Measurements from ENCODE around the gene ASPSCR1.
A peak's percentile ranks its signal among the peaks of the same experiment; 100 is the strongest.

The ASPSCR1 gene

GRCh38 chr17:82053130-82053529 lies 75.7 kb downstream of the ASPSCR1 start:
- H3K4me3 ChIP-seq (ENCODE audit: low read depth, low read length), result peak overlapping the region; percentile 88
- H2AFZ ChIP-seq (ENCODE audit: low read length, unreplicated experiment), result no peak overlapping the region
- peaks cover 4% of the 10 kb centered on the region; the same call in 1 of the 2 replicates for H3K36me3 ChIP-seq (ENCODE audit: insufficient read depth, low read length)
- peaks cover 6% of the 10 kb centered on the region for H3K4me1 ChIP-seq (ENCODE audit: control insufficient read depth, insufficient read depth, low read length, unreplicated experiment)
- H3K27ac ChIP-seq (ENCODE audit: low read depth, low read length), result no peak overlapping the region
- peaks cover 21% of the 10 kb centered on the region for H3K79me2 ChIP-seq (ENCODE audit: control insufficient read depth, insufficient read depth, low read length, unreplicated experiment)
- H3K27me3 ChIP-seq (ENCODE audit: insufficient read depth, low read length), result no peaks in the 10 kb centered on the region

- Histone ChIP-seq H2AFZ (ENCODE audit: low read length, unreplicated experiment) (no peak overlapping the region), H3K27ac (ENCODE audit: low read depth, low read length) (no peak overlapping the region), H3K27me3 (ENCODE audit: insufficient read depth, low read length) (no peaks in the 10 kb centered on the region), H3K79me2 (ENCODE audit: control insufficient read depth, insufficient read depth, low read length, unreplicated experiment) (peaks cover 21% of the 10 kb centered on the region), H3K4me3 (ENCODE audit: low read depth, low read length) (peak overlapping the region; percentile 88; the same call in 1 of the 2 replicates), H3K36me3 (ENCODE audit: insufficient read depth, low read length) (peaks cover 4% of the 10 kb centered on the region; the same call in 1 of the 2 replicates), H3K4me1 (ENCODE audit: control insufficient read depth, insufficient read depth, low read length, unreplicated experiment) (peaks cover 6% of the 10 kb centered on the region)
Measured at GRCh38 chr17:82053556-82054263, 76.3 kb downstream of the ASPSCR1 start.

GRCh38 chr17:82054351-82055022 lies 77.1 kb downstream of the ASPSCR1 start:
- Histone ChIP-seq H3K27me3 (ENCODE audit: insufficient read depth, low read length) (no peaks in the 10 kb centered on the region), H3K79me2 (ENCODE audit: control insufficient read depth, insufficient read depth, low read length, unreplicated experiment) (peaks cover 21% of the 10 kb centered on the region), H3K4me1 (ENCODE audit: control insufficient read depth, insufficient read depth, low read length, unreplicated experiment) (peaks cover 6% of the 10 kb centered on the region), H3K4me3 (ENCODE audit: low read depth, low read length) (no peak overlapping the region), H3K27ac (ENCODE audit: low read depth, low read length) (no peak overlapping the region), H3K36me3 (ENCODE audit: insufficient read depth, low read length) (peaks cover 4% of the 10 kb centered on the region; the same call in 1 of the 2 replicates), H2AFZ (ENCODE audit: low read length, unreplicated experiment) (no peak overlapping the region)

- no peak overlapping the region for H3K27ac ChIP-seq (ENCODE audit: low read depth, low read length)
- H3K4me3 ChIP-seq (ENCODE audit: low read depth, low read length), result no peak overlapping the region
- H2AFZ ChIP-seq (ENCODE audit: low read length, unreplicated experiment), result no peak overlapping the region
- H3K4me1 ChIP-seq (ENCODE audit: control insufficient read depth, insufficient read depth, low read length, unreplicated experiment), result peaks cover 6% of the 10 kb centered on the region
- peaks cover 21% of the 10 kb centered on the region for H3K79me2 ChIP-seq (ENCODE audit: control insufficient read depth, insufficient read depth, low read length, unreplicated experiment)
- no peaks in the 10 kb centered on the region for H3K27me3 ChIP-seq (ENCODE audit: insufficient read depth, low read length)
- H3K36me3 ChIP-seq (ENCODE audit: insufficient read depth, low read length), result peaks cover 4% of the 10 kb centered on the region; the same call in 1 of the 2 replicates
Measured at GRCh38 chr17:82055023-82055964, 77.9 kb downstream of the ASPSCR1 start.

- Histone ChIP-seq H3K4me3 (ENCODE audit: low read depth, low read length) (no peak overlapping the region), H3K36me3 (ENCODE audit: insufficient read depth, low read length) (peaks cover 4% of the 10 kb centered on the region; the same call in 1 of the 2 replicates), H3K27me3 (ENCODE audit: insufficient read depth, low read length) (no peaks in the 10 kb centered on the region), H3K4me1 (ENCODE audit: control insufficient read depth, insufficient read depth, low read length, unreplicated experiment) (peaks cover 6% of the 10 kb centered on the region), H3K27ac (ENCODE audit: low read depth, low read length) (no peak overlapping the region), H3K79me2 (ENCODE audit: control insufficient read depth, insufficient read depth, low read length, unreplicated experiment) (peaks cover 21% of the 10 kb centered on the region), H2AFZ (ENCODE audit: low read length, unreplicated experiment) (no peak overlapping the region)
Measured at GRCh38 chr17:82055965-82056728, 78.7 kb downstream of the ASPSCR1 start.

- Histone ChIP-seq H3K27ac (ENCODE audit: low read depth, low read length) (no peak overlapping the region), H3K27me3 (ENCODE audit: insufficient read depth, low read length) (no peaks in the 10 kb centered on the region), H2AFZ (ENCODE audit: low read length, unreplicated experiment) (no peak overlapping the region), H3K4me3 (ENCODE audit: low read depth, low read length) (no peak overlapping the region), H3K36me3 (ENCODE audit: insufficient read depth, low read length) (peaks cover 4% of the 10 kb centered on the region; the same call in 1 of the 2 replicates), H3K79me2 (ENCODE audit: control insufficient read depth, insufficient read depth, low read length, unreplicated experiment) (peaks cover 19% of the 10 kb centered on the region), H3K4me1 (ENCODE audit: control insufficient read depth, insufficient read depth, low read length, unreplicated experiment) (peaks cover 6% of the 10 kb centered on the region)
Measured at GRCh38 chr17:82056729-82057621, 79.5 kb downstream of the ASPSCR1 start.

GRCh38 chr17:82058230-82058854 lies 80.9 kb downstream of the ASPSCR1 start:
- Histone ChIP-seq H3K36me3 (ENCODE audit: insufficient read depth, low read length) (peaks cover 4% of the 10 kb centered on the region; the same call in 1 of the 2 replicates), H3K27me3 (ENCODE audit: insufficient read depth, low read length) (no peaks in the 10 kb centered on the region), H3K27ac (ENCODE audit: low read depth, low read length) (no peak overlapping the region), H3K79me2 (ENCODE audit: control insufficient read depth, insufficient read depth, low read length, unreplicated experiment) (peaks cover 5% of the 10 kb centered on the region), H3K4me3 (ENCODE audit: low read depth, low read length) (no peak overlapping the region), H2AFZ (ENCODE audit: low read length, unreplicated experiment) (no peak overlapping the region), H3K4me1 (ENCODE audit: control insufficient read depth, insufficient read depth, low read length, unreplicated experiment) (peaks cover under 1% of the 10 kb centered on the region)

- Histone ChIP-seq H2AFZ (ENCODE audit: low read length, unreplicated experiment) (no peak overlapping the region), H3K4me3 (ENCODE audit: low read depth, low read length) (no peak overlapping the region), H3K27ac (ENCODE audit: low read depth, low read length) (no peak overlapping the region), H3K79me2 (ENCODE audit: control insufficient read depth, insufficient read depth, low read length, unreplicated experiment) (peaks cover 3% of the 10 kb centered on the region), H3K4me1 (ENCODE audit: control insufficient read depth, insufficient read depth, low read length, unreplicated experiment) (no peaks in the 10 kb centered on the region), H3K27me3 (ENCODE audit: insufficient read depth, low read length) (no peaks in the 10 kb centered on the region), H3K36me3 (ENCODE audit: insufficient read depth, low read length) (peaks cover 4% of the 10 kb centered on the region; the same call in 1 of the 2 replicates)
Measured at GRCh38 chr17:82058855-82059249, 81.4 kb downstream of the ASPSCR1 start.
